RKO (cell line): ENCODE data around the gene UACA.
"Not testable (repeated sequence)": the region's sequence is repeated elsewhere in the genome, so short reads cannot be mapped to it uniquely, and the experiment has no call there.

Source experiments
- DNase-seq: peaks from one replicate; pipeline ENCODE4 v3.0.0-alpha.2; 2016; ENCODE audit warnings: low spot score

Gene UACA

GRCh38 chr15:70757627-70758026 lies 5.7 kb downstream of the UACA start:
- DNase-seq = no peak

GRCh38 chr15:70754862-70755261 lies 8.5 kb downstream of the UACA start:
- no peak for DNase-seq

- no peak for DNase-seq
These were observed 10.1 kb downstream of the UACA start for GRCh38 chr15:70753101-70753829.

DNA sequence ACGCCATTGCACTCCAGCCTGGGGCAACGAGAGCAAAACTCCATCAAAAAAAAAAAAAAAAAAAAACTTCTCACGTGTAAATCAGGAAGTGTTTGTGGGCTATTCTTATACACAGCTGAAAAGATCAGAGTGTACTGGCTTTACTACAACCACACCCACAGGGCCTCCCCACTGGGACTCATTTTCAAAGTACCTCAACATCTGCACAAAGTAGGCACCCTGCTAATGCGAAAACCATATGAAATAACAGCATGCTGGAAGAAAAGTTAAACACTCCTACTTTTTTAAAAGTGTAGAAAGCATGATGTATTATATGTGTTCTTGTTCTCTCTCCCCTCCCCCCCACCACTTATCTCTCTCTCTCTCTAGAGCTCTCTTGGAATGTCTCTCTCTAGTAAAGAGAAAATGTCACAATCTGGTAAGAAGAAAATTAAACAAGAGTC lies 11.1 kb downstream of the UACA start:
- no peak for DNase-seq

DNA sequence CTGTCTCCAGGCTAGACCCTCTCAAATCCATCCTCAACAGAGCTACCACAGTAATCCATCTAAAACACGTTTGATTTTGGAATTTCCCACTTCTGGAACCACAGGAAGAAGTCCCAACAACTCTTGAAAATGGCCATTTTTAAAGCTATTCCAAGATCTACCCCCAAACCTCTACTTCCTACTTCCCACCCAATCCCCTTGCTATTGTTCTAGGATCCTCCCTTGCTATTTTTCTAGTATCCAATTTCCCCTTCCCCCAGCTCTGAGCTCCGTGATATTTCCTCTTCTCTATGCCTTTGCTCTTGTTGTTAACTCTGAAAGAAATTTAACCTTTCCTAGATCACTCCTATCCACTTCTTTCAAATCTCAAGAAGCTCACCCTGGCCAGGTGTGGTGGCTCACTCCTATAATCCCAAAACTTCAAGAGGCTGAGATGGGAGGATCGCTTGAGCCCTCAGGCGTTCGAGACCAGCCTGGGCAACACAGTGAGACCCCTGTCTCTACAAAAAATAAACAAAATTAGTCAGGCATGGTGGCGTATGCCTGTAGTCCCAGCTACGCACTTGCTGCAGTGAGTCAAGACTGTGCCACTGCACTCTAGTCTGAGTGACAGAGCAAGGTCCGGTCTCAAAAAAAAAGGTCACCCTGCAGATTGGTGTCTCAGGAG lies 13.0 kb downstream of the UACA start:
- DNase-seq = no peak

GRCh38 chr15:70748281-70748747 lies 15.0 kb downstream of the UACA start:
- DNase-seq = no peak

- not testable (repeated sequence) for DNase-seq
These were observed 16.8 kb downstream of the UACA start for GRCh38 chr15:70746598-70746997.

DNA sequence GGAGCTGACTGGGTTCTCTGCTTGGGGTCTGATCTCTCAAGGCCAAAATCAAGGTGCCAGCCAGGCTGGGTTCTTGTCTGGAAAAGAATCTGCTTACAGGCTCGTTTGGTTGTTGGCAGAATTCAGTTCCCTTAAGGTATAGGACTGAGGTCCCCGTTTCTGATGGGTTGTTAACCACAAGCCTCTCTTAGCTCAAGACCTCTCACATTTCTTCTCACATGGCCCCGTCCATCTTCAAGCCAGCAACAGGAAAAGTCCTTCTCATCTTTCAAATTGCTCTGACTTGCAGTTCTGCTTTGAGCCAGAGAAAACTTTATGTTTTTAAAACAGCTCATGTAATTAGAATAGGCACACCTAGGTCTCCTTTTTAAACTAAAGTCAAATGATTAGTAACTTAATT lies 20.4 kb downstream of the UACA start:
- DNase-seq = no peak

DNA sequence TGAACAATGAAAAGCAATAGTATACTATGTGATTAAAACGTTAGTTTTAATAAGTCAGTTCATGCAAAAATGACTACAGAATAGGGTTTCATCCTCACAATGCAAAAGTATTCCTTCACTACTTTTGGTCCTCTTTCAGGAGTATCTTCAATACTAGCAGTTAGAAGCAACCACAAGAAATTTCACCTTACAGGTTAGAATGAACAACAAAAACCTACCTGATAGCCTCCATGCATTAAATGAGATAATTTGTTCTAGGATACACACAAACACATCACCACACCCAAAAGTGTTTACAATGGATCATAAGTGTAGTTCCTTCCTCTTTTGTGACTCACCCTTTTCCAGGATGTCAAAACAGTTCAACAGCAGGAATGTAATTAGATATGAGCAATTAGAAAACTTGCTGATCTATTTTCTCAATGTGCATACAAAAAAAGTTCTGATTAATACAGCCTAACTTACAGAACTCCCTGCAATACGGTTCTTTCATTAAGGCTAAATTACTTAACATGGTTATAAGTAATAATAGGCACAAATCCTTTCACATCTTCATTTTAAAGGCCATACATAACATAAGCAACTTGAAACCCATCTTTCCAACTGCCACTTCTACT lies 21.6 kb downstream of the UACA start:
- peak; percentile 15 for DNase-seq

GRCh38 chr15:70741107-70741531 lies 22.2 kb downstream of the UACA start:
- DNase-seq = no peak

- DNase-seq = not testable (repeated sequence)
These were observed 28.3 kb downstream of the UACA start for GRCh38 chr15:70735040-70735439.

DNA sequence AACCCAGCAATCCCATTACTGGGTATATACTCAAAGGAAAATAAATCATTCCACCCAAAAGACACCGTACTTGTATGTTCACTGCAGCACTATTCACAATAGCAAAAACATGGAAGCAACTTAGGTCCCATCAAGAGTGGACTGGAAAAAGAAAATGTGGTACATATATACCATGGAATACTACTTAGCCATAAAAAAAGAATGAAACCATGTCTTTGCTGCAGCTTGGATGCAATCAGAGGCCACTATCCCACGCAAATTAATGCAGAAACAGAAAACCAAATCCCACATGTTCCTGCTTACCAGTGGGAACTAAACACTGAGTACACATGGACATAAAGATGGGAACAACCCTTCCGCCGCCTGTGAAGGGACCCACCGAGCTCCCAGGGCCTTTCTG lies 34.2 kb downstream of the UACA start:
- no peak for DNase-seq

- DNase-seq = no peak
These were observed 36.6 kb downstream of the UACA start for GRCh38 chr15:70726753-70727152.

DNA sequence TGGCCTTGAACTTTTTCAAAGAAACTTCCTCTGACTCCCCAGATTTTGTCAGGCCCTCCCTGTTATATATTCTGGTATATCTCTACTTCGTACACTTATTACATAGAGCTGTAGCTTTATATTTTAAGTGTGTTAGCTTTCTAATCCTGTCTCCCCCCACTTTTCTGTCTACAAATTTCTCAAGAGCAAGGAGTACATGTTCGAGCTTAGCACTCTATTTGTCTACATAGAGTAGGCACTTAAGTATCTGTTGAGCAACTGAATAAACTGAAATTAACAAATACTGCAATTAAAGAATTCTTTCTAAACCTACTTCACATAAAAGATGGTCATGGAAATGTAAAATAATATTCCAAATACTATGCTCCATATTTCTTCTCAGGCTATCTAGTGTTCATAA lies 39.4 kb downstream of the UACA start:
- no peak for DNase-seq

GRCh38 chr15:70723122-70723422 lies 40.3 kb downstream of the UACA start:
- DNase-seq = no peak

DNA sequence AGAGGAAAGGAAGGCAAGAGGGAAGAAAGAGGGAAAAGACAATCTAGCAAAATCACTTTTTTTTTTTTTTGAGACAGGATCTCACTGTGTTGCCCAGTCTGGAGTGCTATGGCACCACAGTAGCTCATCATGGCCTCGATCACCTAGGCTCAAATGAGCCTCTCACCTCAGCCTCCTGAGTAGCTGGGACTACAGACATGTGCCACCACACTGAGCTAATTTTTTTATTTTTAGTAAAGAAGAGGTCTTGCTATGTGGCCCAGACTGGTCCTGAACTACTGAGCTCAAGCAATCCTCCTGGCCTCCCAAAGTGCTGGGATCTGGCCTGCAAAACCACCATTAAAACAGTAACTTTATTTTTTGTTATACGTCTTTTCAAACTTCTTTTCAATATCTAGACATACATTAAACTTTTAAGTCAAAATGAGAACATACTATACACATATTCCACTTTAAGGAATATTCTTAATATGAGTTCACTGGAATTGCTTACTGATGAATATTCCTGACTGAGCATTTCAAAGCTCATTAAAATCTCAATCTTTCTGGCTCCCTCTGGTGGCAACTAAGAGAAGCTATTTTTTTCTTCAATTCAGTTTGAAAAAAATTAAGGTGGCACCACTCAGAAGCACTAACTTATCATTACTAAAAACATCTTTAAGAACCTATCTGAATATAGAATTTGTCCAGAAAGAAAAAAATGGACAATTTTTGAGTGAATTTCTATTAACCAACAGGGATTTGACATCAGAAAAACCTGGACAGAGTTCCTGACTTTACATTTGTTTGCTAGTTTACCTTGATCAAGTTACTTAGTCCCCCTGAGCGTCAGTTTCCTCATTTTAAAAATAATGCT lies 40.9 kb downstream of the UACA start:
- DNase-seq = peak; percentile 85

DNA sequence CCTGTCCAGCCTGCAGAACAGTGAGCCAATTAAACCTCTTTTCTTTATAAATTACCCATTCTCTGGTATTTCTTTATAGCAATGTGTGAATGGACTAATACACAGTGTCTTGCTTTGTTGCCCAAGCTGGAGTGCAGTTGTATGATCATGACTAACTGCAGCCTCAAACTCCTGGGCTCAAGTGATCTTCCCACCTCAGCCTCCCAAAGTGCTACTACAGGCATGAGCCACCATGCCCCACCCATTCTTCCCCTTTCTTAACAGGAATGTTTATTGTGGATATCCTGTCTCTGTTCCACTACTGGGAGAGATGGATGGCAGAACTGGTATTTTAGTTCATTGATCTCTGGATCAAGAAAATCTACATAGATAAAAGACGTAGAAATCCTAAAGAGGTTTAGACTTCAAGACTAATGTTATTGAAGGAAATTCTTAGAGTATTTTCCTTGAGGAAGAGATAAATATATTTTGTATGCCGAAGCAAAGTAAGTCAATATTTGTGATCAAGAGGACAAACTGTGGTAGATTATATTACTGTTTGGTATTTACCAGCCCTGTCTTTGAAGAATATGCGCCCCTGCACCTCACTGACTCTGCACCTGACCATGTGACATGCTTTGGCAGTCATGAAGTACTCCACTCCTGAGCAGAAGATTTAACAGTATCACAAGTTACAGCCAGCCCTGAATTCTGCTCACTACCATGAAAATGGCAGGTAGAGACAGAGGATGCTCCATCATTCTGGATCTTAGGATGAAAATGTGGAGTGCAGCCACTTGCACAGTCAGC lies 42.9 kb downstream of the UACA start:
- no peak for DNase-seq

- DNase-seq = no peak
These were observed 46.0 kb downstream of the UACA start for GRCh38 chr15:70717237-70717793.

GRCh38 chr15:70715840-70716485 lies 47.4 kb downstream of the UACA start:
- DNase-seq = no peak

DNA sequence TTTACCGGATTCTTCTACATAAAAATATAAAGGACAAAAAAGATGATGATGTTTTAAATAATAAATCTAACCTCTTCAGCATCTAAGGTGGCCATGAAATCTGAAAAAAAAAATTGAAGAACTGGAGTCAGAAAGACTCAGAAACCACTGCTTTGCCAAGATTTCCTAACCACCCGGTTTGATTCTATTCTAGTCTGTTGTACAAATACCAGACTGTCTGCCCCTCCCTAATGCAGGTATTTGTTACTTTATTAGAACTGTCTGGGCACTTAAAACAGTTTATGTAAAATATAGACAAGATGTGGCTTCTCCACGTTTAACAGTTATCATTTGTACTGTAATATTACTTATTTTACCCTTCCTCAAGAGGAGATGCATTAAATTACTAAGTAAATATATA lies 48.8 kb downstream of the UACA start:
- DNase-seq = no peak

GRCh38 chr15:70714015-70714414 lies 49.3 kb downstream of the UACA start:
- no peak for DNase-seq
